HEK293T (cell line): ENCODE measurements around the gene ADH6.
"Not testable (repeated sequence)": the region's sequence is repeated elsewhere in the genome, so short reads cannot be mapped to it uniquely, and the experiment has no call there.

Experiments used
- BHLHE40 ChIP-seq: fragments of 450-650 bp; IDR thresholded peaks from 2 replicates; pipeline ENCODE4 v1.6.1; 2016; ENCODE audit warnings: mild to moderate bottlenecking, moderate library complexity, borderline replicate concordance
- CTBP1 ChIP-seq: fragments of 450-650 bp; IDR thresholded peaks from 2 replicates; pipeline ENCODE4 v1.6.1; 2016; ENCODE audit warnings: borderline replicate concordance
- ELF4 ChIP-seq: fragments of 450-650 bp; IDR thresholded peaks from 2 replicates; pipeline ENCODE4 v1.6.1; 2017; ENCODE audit warnings: antibody characterized with exemption
- FOXA1 ChIP-seq: fragments of 450-650 bp; IDR thresholded peaks from 2 replicates; pipeline ENCODE4 v1.6.1; 2016; ENCODE audit warnings: mild to moderate bottlenecking
- L3MBTL2 ChIP-seq: fragments of 450-650 bp; conservative IDR thresholded peaks from 2 replicates; pipeline ENCODE4 v1.6.1; 2016; ENCODE audit warnings: mild to moderate bottlenecking
- SP1 ChIP-seq: fragments of 450-650 bp; IDR thresholded peaks from 2 replicates; pipeline ENCODE4 v1.6.1; 2017

DNA sequence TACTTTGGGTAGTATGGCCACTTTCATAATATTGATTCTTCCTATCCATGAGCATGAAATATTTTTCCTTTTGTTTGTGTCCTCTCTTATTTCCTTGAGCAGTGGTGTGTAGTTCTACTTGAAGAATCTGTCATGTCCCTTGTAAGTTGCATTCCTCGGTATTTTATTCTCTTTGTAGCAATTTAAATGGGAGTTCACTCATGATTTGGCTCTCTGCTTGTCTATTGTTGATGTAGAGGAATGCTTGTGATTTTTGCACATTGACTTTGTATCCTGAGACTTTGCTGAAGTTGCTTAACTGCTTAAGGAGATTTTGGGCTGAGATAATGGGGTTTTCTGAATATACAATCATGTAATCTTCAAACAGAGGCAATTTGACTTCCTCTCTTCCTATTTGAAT lies 9.7 kb upstream of the ADH6 start:
- not testable (repeated sequence) for TF ChIP-seq ELF4, SP1, BHLHE40, CTBP1, L3MBTL2, FOXA1
